Right lobe of liver (tissue), 6 donors: ENCODE data around the gene MLXIPL. TPM values are rescaled to one million over a fixed set of nuclear protein-coding genes. Genes with fewer than 3 reads are reported as not detected.
"Not testable (repeated sequence)": the region's sequence is repeated elsewhere in the genome, so short reads cannot be mapped to it uniquely, and the experiment has no call there.

Source experiments
- ATAC-seq, 4 donors: fragments of 200-7000 bp; cut with Tn5 transposase; one replicate each; pipeline ENCODE4 v1.9.1; 2020; ENCODE audit warnings: mild to moderate bottlenecking in 4 of 4, moderate library complexity in 4 of 4
- DNase-seq, 3 donors: peaks; one replicate each; pipeline ENCODE4 v3.0.0-alpha.2; 2020
- H3K27ac ChIP-seq, 3 donors: fragments of 200-600 bp; one replicate each; pipeline ENCODE4 v1.8.0; 2022
- H3K27me3 ChIP-seq, 2 donors: fragments of 200-600 bp; one replicate each; pipeline ENCODE4 v1.8.0; 2022
- H3K36me3 ChIP-seq, 4 donors: fragments of 200-600 bp; sonication (generic) in 1 of 4; one replicate each; pipeline versions ENCODE4 v1.5.1 to v1.8.0; 2017 to 2022; ENCODE audit warnings: control low read depth in 1 of 4
- H3K4me1 ChIP-seq, 4 donors: fragments of 200-600 bp; sonication (generic) in 1 of 4; one replicate each; pipeline versions ENCODE4 v1.5.1 to v1.8.0; 2017 to 2022; ENCODE audit warnings: control low read depth in 1 of 4
- H3K4me3 ChIP-seq, 3 donors: fragments of 200-600 bp; one replicate each; pipeline ENCODE4 v1.8.0; 2022
- H3K9me3 ChIP-seq, 4 donors: fragments of 200-600 bp; sonication (generic) in 1 of 4; one replicate each; pipeline versions ENCODE4 v1.5.1 to v1.8.0; 2017 to 2022; ENCODE audit warnings: control low read depth in 1 of 4
- POLR2A ChIP-seq: fragments of 450-650 bp; IDR thresholded peaks from one replicate; pipeline ENCODE4 v1.6.1; 2017; ENCODE audit warnings: antibody characterized with exemption, mild to moderate bottlenecking
- WGBS: methylation state at CpG from one replicate; pipeline ENCODE4 v1.1.6; 2018; ENCODE audit warnings: low coverage, low lambda C conversion rate; ENCODE audit not compliant: insufficient coverage; ENCODE audit errors: missing lambda C conversion rate; 5-methylcytosine and 5-hydroxymethylcytosine counted together
- intact Hi-C, 2 donors: fragments of 100-400 bp; cut with DNase I; formaldehyde crosslinking; loops; one replicate each; pipeline versions ENCODE4 v1.11.2 to v1.14.1; 2022
- total RNA-seq, 6 experiments: library from RNA; depleted of rRNA in 2 of 6; stranded (reverse); fragments of >200 nt in 2 of 6; fragmentation: NEBNext Ultra II Directional in 3 of 6; extraction: Animal tissue kit (Norgen Biotek cat#: 25700) in 3 of 6; gene quantifications; one replicate each; pipeline versions ENCODE4 v1.1.0 to v1.2.4, GENCODE V29; 2016 to 2023
- TF ChIP-seq, protein P1 (sequence below), 4 donors: fragments of 200-600 bp in 3 of 4; fragments of 450-650 bp in 1 of 4; IDR thresholded peaks; one replicate each; pipeline versions ENCODE4 v1.5.1 to v1.8.0; 2016 to 2022; ENCODE audit warnings: antibody characterized with exemption in 4 of 4, mild to moderate bottlenecking in 2 of 4
- donor health status: DM: no; HTN: yes; CAD: no.
- donor health status: DM: no; HTN: no; CAD: no.
- donor health status: DM: no; HTN: no; CAD: no.
- donor health status: DM: no; HTN: yes; CAD: no.
- donor health status: DM: no; HTN: yes; CAD: no.

The MLXIPL gene
- total RNA-seq, 6 experiments from 2014 or later, result 53.5 to 552 (median 225) TPM

DNA sequence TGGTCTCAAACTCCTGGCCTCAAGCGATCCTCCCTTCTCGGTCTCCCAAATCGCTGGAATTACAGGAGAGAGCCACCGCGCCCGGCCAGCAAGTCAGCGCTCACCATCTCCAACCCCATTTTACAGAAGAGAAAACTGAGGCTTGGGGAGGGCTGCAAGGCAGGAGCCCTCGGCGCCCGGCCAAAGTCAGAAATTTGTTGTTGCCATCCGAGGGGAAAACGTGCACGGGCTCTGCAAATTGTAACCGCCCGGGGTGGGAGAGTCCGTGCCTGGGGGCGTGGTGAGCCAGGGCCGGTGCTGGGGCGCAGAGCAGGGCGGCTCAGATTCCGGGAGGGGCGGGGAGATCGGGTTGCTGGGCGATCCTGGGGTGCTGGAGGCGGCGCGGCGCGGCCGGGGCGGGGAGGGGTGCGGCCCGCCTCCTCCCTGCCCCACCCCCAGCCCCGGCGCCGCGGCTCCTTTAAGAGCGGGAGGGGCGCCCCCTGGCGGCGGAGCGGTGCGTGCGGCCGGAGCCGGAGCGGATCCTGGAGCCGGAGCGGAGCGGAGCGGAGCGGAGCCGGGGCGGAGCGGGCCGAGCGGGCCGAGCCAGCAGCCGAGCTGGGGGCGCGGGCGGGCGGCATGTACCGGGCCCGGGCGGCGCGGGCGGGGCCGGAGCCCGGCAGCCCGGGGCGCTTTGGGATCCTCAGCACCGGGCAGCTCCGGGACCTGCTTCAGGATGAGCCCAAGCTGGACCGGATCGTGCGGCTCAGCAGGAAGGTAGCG lies 43.2 kb upstream of the MLXIPL start, which contains the start of gene VPS37D:
VPS37D (plus strand) TSS at position 488 of the 759 bp plus-strand sequence; CDS start at position 616, 128 bp downstream.
- no peak within 1 kb of the TSS for H3K27ac ChIP-seq
- H3K36me3 ChIP-seq, result no peaks in the 10 kb centered on the region
- peak; percentile 89 to 96 (median 92) for ATAC-seq
- no peak for TF ChIP-seq POLR2A
- TF ChIP-seq, protein P1, sequence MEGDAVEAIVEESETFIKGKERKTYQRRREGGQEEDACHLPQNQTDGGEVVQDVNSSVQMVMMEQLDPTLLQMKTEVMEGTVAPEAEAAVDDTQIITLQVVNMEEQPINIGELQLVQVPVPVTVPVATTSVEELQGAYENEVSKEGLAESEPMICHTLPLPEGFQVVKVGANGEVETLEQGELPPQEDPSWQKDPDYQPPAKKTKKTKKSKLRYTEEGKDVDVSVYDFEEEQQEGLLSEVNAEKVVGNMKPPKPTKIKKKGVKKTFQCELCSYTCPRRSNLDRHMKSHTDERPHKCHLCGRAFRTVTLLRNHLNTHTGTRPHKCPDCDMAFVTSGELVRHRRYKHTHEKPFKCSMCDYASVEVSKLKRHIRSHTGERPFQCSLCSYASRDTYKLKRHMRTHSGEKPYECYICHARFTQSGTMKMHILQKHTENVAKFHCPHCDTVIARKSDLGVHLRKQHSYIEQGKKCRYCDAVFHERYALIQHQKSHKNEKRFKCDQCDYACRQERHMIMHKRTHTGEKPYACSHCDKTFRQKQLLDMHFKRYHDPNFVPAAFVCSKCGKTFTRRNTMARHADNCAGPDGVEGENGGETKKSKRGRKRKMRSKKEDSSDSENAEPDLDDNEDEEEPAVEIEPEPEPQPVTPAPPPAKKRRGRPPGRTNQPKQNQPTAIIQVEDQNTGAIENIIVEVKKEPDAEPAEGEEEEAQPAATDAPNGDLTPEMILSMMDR (IDR thresholded peaks at IDR 0.05), result peak; percentile 64 to 99 (median 75)
- H3K4me1 ChIP-seq, result peaks cover 0 to 10% (median under 1%) of the 10 kb centered on the region in 4 donors
- peak; percentile 94 to 95 (median 94) for DNase-seq
- WGBS, result 20% methylated on average over 14 of the region's 79 CpGs
- intact Hi-C loops, result no loop called here
- no peaks in the 10 kb centered on the region for H3K27me3 ChIP-seq
- no peaks in the 10 kb centered on the region for H3K9me3 ChIP-seq
- peak within 1 kb of the TSS; percentile 23 to 60 (median 49) for H3K4me3 ChIP-seq

DNA sequence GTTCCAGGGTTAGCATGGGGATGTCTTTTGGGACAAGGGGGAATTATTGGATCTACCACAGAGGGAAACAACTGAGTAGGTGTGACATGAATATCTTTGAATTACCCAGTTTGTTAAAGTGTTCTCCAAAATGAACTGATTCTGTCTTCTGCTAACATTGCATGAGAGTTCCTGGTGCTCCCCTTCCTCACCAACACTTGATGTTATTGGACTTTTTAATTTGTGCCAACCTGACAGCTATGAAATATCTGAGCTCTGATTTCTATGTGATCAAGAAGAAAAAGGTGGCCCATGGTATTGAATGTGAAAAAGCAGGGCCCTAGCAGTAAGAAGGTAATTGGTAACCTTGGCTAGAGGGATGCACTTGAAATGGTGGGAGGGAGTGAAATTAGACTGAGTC lies 38.7 kb upstream of the MLXIPL start:
- H3K27me3 ChIP-seq, result no peaks in the 10 kb centered on the region
- no peaks in the 10 kb centered on the region for H3K9me3 ChIP-seq
- TF ChIP-seq, protein P1 (IDR thresholded peaks at IDR 0.05), result no peak
- no peak for TF ChIP-seq POLR2A
- no peak for DNase-seq
- peaks cover 0 to 10% (median under 1%) of the 10 kb centered on the region in 4 donors for H3K4me1 ChIP-seq
- no peak overlapping the region for H3K4me3 ChIP-seq
- ATAC-seq, result no peak
- intact Hi-C loops, result loop anchor here in 1 of 2 donors (5.0 kb wide), 1 partner anchor 51 kb away; no protein-coding TSS in a partner anchor
- no peaks in the 10 kb centered on the region for H3K36me3 ChIP-seq
- no peak overlapping the region for H3K27ac ChIP-seq

DNA sequence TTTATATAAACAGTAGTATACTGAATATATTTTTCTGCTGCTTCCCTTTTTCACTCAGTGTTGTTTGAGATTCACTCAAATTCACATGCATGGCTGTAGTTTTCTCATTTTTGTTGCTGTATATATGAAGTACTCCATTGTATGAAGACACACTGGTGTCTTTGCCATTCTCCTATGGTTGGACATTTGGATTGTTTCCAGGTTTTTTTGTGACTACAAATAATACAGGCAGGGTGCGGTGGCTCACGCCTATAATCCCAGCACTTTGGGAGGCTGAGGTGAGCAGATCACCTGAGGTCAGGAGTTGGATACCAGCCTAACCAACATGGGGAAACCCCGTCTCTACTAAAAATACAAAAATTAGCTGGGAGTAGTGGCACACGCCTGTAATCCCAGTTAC lies 36.3 kb upstream of the MLXIPL start:
- not testable (repeated sequence) for H3K4me3 ChIP-seq, ATAC-seq, H3K27me3 ChIP-seq, H3K4me1 ChIP-seq, H3K9me3 ChIP-seq, H3K36me3 ChIP-seq, DNase-seq, H3K27ac ChIP-seq
- intact Hi-C loops, result loop anchor here in 1 of 2 donors (5.0 kb wide), 1 partner anchor 48 kb away; no protein-coding TSS in a partner anchor
- WGBS, result 21% methylated on average over 4 of the region's 4 CpGs

DNA sequence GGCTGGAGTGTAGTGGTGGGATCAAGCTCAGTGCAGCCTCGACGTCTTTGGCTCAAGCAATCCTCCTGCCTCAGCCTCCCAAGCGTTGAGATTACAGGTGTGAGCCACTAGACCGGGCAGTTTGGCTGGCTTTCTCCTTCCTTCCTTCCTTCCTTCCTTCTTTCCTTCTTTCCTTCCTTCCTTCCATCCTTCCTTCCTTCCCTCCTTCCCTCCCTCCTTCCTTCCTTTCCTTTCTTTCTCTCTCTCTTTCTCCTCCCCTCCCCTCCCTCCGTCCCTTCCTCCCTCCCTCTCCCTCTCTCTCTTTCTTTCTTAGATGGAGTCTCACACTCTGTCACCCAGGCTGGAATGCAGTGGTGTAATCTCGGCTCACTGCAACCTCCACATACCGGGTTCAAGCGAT lies 35.7 kb upstream of the MLXIPL start:
- no peak for DNase-seq
- WGBS, result 60% methylated on average over 6 of the region's 8 CpGs
- intact Hi-C loops, result loop anchor here in 1 of 2 donors (5.0 kb wide), 1 partner anchor 48 kb away; no protein-coding TSS in a partner anchor
- Histone ChIP-seq H3K36me3 (no peaks in the 10 kb centered on the region), H3K9me3 (no peaks in the 10 kb centered on the region), H3K4me1 (no peaks in the 10 kb centered on the region), H3K4me3 (no peak overlapping the region), H3K27me3 (no peaks in the 10 kb centered on the region), H3K27ac (no peak overlapping the region)
- TF ChIP-seq POLR2A, result no peak
- TF ChIP-seq, protein P1 (IDR thresholded peaks at IDR 0.05), result no peak
- ATAC-seq, result no peak

DNA sequence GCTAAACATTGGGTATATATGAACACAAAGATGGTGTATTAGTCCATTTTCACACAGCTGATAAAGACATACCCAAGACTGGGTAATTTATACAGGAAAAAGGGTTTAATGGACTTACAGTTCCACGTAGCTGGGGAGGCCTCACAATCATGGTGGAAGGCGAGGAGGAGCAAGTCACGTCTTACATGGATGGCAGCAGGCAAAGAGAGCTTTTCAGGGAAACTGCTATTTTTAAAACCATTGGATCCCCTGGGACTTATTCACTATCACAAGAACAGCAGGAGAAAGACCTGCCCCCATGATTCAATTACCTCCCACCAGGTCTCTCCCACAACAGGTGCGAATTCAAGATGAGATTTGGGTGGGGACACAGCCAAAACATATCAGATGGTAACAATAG lies 31.0 kb upstream of the MLXIPL start:
- H3K4me3 ChIP-seq, H3K36me3 ChIP-seq, H3K27ac ChIP-seq, H3K9me3 ChIP-seq, ATAC-seq, DNase-seq, intact Hi-C loops, H3K27me3 ChIP-seq, H3K4me1 ChIP-seq: not testable (repeated sequence)
- 73% methylated on average over 2 of the region's 4 CpGs for WGBS
